A549 (cell line): ENCODE measurements around the gene AGAP9.
"Not testable (repeated sequence)": the region's sequence is repeated elsewhere in the genome, so short reads cannot be mapped to it uniquely, and the experiment has no call there.

Experiments
- CHD2 ChIP-seq: fragments of 150-350 bp; IDR thresholded peaks from 2 replicates; pipeline ENCODE4 v1.6.1; 2014; ENCODE audit warnings: low read length; ENCODE audit not compliant: partially characterized antibody
- CHD4 ChIP-seq: fragments of 200-600 bp; sonication (generic); IDR thresholded peaks from 2 replicates; pipeline ENCODE4 v1.6.1; 2016; ENCODE audit warnings: antibody characterized with exemption, mild to moderate bottlenecking, borderline replicate concordance
- CTCF ChIP-seq: fragments of >200 bp; sonication (Bioruptor Twin); formaldehyde crosslinking; IDR thresholded peaks from 3 replicates; pipeline ENCODE4 v1.5.1; 2016
- EHF ChIP-seq: fragments of 250-450 bp; sonication (Bioruptor Pico); IDR thresholded peaks from 2 replicates; pipeline ENCODE4 v1.5.0; 2020; ENCODE audit warnings: mild to moderate bottlenecking
- HMGXB4 ChIP-seq: fragments of 250-450 bp; sonication (Bioruptor Pico); IDR thresholded peaks from 2 replicates; pipeline ENCODE4 v1.5.0; 2021; ENCODE audit warnings: mild to moderate bottlenecking, moderate library complexity, borderline replicate concordance
- JUNB ChIP-seq: fragments of >200 bp; sonication (Bioruptor Twin); formaldehyde crosslinking; IDR thresholded peaks from 2 replicates; pipeline ENCODE4 v1.6.1; 2016
- MAFK ChIP-seq: fragments of 450-650 bp; IDR thresholded peaks from 2 replicates; pipeline ENCODE4 v1.6.1; 2014; ENCODE audit not compliant: partially characterized antibody
- NR3C1 ChIP-seq: fragments of >200 bp; sonication (Bioruptor Twin); formaldehyde crosslinking; IDR thresholded peaks from 3 replicates; pipeline ENCODE4 v1.6.1; 2017
- PBX3 ChIP-seq: IDR thresholded peaks from 2 replicates; pipeline ENCODE4 v1.6.1; 2012
- PHF8 ChIP-seq: fragments of 200-600 bp; sonication (generic); IDR thresholded peaks from 2 replicates; pipeline ENCODE4 v1.6.1; 2016; ENCODE audit warnings: low read depth, mild to moderate bottlenecking, antibody characterized with exemption, moderate library complexity, borderline replicate concordance
- POLR2AphosphoS2 ChIP-seq: conservative IDR thresholded peaks from 2 replicates; pipeline ENCODE4 v1.6.1; 2012; ENCODE audit warnings: low read length, improper control_type of control experiment, inconsistent platforms
- REST ChIP-seq: fragments of 200-600 bp; sonication (generic); IDR thresholded peaks from 2 replicates; pipeline ENCODE4 v1.6.1; 2016; ENCODE audit warnings: antibody characterized with exemption, mild to moderate bottlenecking, moderate library complexity
- RNF2 ChIP-seq: fragments of 200-600 bp; sonication (generic); IDR thresholded peaks from 2 replicates; pipeline ENCODE4 v1.6.1; 2016; ENCODE audit warnings: low read depth, mild to moderate bottlenecking, antibody characterized with exemption, moderate library complexity, borderline replicate concordance

- TF ChIP-seq HMGXB4 (CRISPR knock-in tag); CTCF; MAFK; REST; PBX3; NR3C1; CHD4; POLR2AphosphoS2; PHF8; EHF; CHD2; RNF2; JUNB: not testable (repeated sequence)
Observed at GRCh38 chr10:47523475-47523874, at the start of gene AGAP9.
